ENCODE measurements around the gene NUDCD2. TPM values are rescaled to one million over a fixed set of nuclear protein-coding genes. Genes with fewer than 3 reads are reported as not detected.
A peak's percentile ranks its signal among the peaks of the same experiment; 100 is the strongest.
"Not testable (repeated sequence)": the region's sequence is repeated elsewhere in the genome, so short reads cannot be mapped to it uniquely, and the experiment has no call there.

NUDCD2 gene
- polyA plus RNA-seq, 3 donors = 3.4 to 23.6 (median 22.0) TPM

- H3K4me3 Mint-ChIP-seq = no peak overlapping the region
Observed at GRCh38 chr5:163397354-163397753, 62.5 kb downstream of the NUDCD2 start.

GRCh38 chr5:163396818-163397340 is 63.0 kb downstream of the NUDCD2 start:
- H3K9me3 ChIP-seq (replicated peaks in 1 of 2; ENCODE audit: control insufficient read depth in 1 of 2, insufficient read depth in 1 of 2, low read length in 2 of 2); H3K4me3 ChIP-seq (replicated peaks in 1 of 3; ENCODE audit: low read depth in 2 of 3, low read length in 3 of 3); H2AFZ ChIP-seq (ENCODE audit: insufficient read depth, low read depth, low read length, poor library complexity, severe bottlenecking); H3K9ac ChIP-seq (ENCODE audit: insufficient read depth, low read length, poor library complexity, severe bottlenecking); H3K79me2 ChIP-seq (ENCODE audit: insufficient read depth, low read length); H3K36me3 Mint-ChIP-seq; H3K36me3 ChIP-seq (replicated peaks in 1 of 2; ENCODE audit: control insufficient read depth in 1 of 2, insufficient read depth in 2 of 2, low read length in 2 of 2); H3K27me3 Mint-ChIP-seq (ENCODE audit: low read depth in 3 of 3); intact Hi-C loops (cut with micrococcal nuclease); H3K27me3 ChIP-seq (ENCODE audit: control insufficient read depth in 2 of 2, insufficient read depth in 2 of 2, low read length in 2 of 2); H3K9me3 Mint-ChIP-seq; H4K20me1 ChIP-seq (ENCODE audit: insufficient read depth, low read length): not testable (repeated sequence)
- Histone ChIP-seq H3K27ac (ENCODE audit: low read depth in 1 of 2, low read length in 2 of 2) (peak overlapping the region in 1 of 2 donors; percentile 31), H3K4me1 (ENCODE audit: control insufficient read depth in 1 of 2, insufficient read depth in 2 of 2, low read length in 2 of 2) (peaks cover 10 to 11% of the 10 kb centered on the region in 2 donors), H3K4me2 (replicated peaks; ENCODE audit: extremely low read depth, low read length, poor library complexity, severe bottlenecking) (peak overlapping the region; percentile 28)
- H3K4me1 Mint-ChIP-seq = peaks cover 12% of the 10 kb centered on the region
- H3K4me3 Mint-ChIP-seq = peak overlapping the region in 1 of 2 donors; percentile 39
- 50% methylated on average over 1 of the region's 9 CpGs for WGBS (ENCODE audit: insufficient coverage)
- peak overlapping the region in 4 of 7 donors; percentile 19 to 76 (median 64) for H3K27ac Mint-ChIP-seq
- DNase-seq = peak; percentile 57 to 76 (median 66)

More at GRCh38 chr5:163397354-163397753, 62.5 kb downstream of the NUDCD2 start:
- no peak overlapping the region for H3K27ac ChIP-seq (ENCODE audit: low read depth in 1 of 2, low read length in 2 of 2)
- H3K4me3 ChIP-seq (replicated peaks in 1 of 3; ENCODE audit: low read depth in 2 of 3, low read length in 3 of 3) = no peak overlapping the region
- TF ChIP-seq CTCF (IDR thresholded peaks at IDR 0.05) = no peak
- H3K36me3 ChIP-seq (replicated peaks in 1 of 2; ENCODE audit: control insufficient read depth in 1 of 2, insufficient read depth in 2 of 2, low read length in 2 of 2) = no peaks in the 10 kb centered on the region
- Mint-ChIP-seq H3K9me3 (peaks cover 0 to 4% (median 3%) of the 10 kb centered on the region in 7 donors), H3K27me3 (ENCODE audit: low read depth in 3 of 3) (peaks cover 0 to 7% (median 1%) of the 10 kb centered on the region in 3 donors), H3K4me1 (peaks cover 12% of the 10 kb centered on the region), H3K36me3 (no peaks in the 10 kb centered on the region), H3K27ac (peak overlapping the region in 4 of 7 donors; percentile 10 to 76 (median 42))
- H3K9ac ChIP-seq (ENCODE audit: insufficient read depth, low read length, poor library complexity, severe bottlenecking) = no peak overlapping the region
- DNase-seq = no peak
- H3K9me3 ChIP-seq (replicated peaks in 1 of 2; ENCODE audit: control insufficient read depth in 1 of 2, insufficient read depth in 1 of 2, low read length in 2 of 2) = no peaks in the 10 kb centered on the region
- no peaks in the 10 kb centered on the region for H3K79me2 ChIP-seq (ENCODE audit: insufficient read depth, low read length)
- intact Hi-C loops (cut with micrococcal nuclease) = no loop called here
- no peaks in the 10 kb centered on the region for H3K27me3 ChIP-seq (ENCODE audit: control insufficient read depth in 2 of 2, insufficient read depth in 2 of 2, low read length in 2 of 2)
- H3K4me1 ChIP-seq (ENCODE audit: control insufficient read depth in 1 of 2, insufficient read depth in 2 of 2, low read length in 2 of 2) = peaks cover 10 to 11% of the 10 kb centered on the region in 2 donors
- H4K20me1 ChIP-seq (ENCODE audit: insufficient read depth, low read length) = no peaks in the 10 kb centered on the region
- H2AFZ ChIP-seq (ENCODE audit: insufficient read depth, low read depth, low read length, poor library complexity, severe bottlenecking) = no peak overlapping the region
- H3K4me2 ChIP-seq (replicated peaks; ENCODE audit: extremely low read depth, low read length, poor library complexity, severe bottlenecking) = peak overlapping the region; percentile 28

Small RNA genes lying within 50 kb of the gene (small RNA-seq; reads per million reads assigned to genes)
- gene AC008723.1 (ENCODE audit: insufficient read length, low read depth) = not detected

Other genes starting within 250 kb of the NUDCD2 start
- gene CCNG1, start 22.5 kb downstream of the NUDCD2 start, polyA plus RNA-seq = 10 to 100 TPM; 13.1 to 48.9 (median 46.0) TPM
- gene HMMR, start 530 bp upstream of the NUDCD2 start, polyA plus RNA-seq = under 1 TPM in 1 of 3 donors, not detected in 2; 0.29 TPM
- 100 to 1,000 TPM in 2 of 3 donors, 10 to 100 TPM in 1; 34.8 to 165 (median 142) TPM for gene MAT2B, start 45.5 kb upstream of the NUDCD2 start, polyA plus RNA-seq

Measured in CD14-positive monocyte (primary cell).